GM18951 (cell line): ENCODE measurements around the gene DDX24.

Source experiments
- POLR2A ChIP-seq: IDR thresholded peaks from 4 replicates; pipeline ENCODE4 v1.6.1; 2011; ENCODE audit warnings: mild to moderate bottlenecking; ENCODE audit not compliant: insufficient read length, insufficient read depth; ENCODE audit errors: extremely low read depth
- in situ Hi-C: fragments of 300-500 bp; cut with MboI; formaldehyde crosslinking; loops from one replicate; pipeline ENCODE4 v1.12.0; 2022; ENCODE audit warnings: low sequenced_read_pairs, mixed read lengths, inconsistent platforms; ENCODE audit not compliant: unreplicated experiment

Gene DDX24

DNA sequence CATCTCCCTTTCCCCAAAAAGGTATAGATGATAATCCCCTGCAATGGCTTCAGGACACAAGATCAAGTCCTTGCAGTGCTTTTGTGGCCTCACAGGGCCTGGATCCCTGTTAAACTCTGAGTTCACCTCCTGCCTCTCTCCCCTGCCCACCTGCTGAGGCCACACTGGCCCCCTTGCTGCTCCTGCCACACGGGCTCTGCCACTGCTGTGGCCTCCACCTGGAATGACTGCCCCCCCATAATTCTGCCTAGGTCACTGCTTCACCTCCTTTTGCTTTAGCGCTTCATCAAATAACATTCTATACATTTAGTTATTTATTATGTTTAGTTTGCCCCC, 28.9 kb upstream of the DDX24 start:
- in situ Hi-C loops: no loop called here
- TF ChIP-seq POLR2A: no peak

DNA sequence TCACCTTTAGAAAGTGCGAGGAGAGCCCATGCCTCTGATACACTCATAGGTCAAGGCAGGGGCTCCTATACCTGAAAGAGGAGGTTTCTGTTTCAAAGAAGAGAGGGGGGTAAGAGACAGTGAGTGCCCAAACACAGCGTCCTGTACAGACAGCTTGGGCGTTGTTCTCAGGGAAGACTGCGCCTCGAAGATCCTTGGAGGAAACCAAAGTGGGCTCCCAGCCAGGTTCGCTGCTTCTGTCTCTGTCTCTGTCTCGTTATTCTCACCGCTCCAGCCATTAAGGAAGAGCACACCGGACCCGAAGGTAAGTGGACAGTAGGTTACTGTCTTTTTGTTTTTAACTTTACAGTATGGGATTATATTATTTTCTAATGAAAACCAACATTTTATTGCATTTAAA, 23.7 kb upstream of the DDX24 start:
- no peak for TF ChIP-seq POLR2A
- in situ Hi-C loops: no loop called here

DNA sequence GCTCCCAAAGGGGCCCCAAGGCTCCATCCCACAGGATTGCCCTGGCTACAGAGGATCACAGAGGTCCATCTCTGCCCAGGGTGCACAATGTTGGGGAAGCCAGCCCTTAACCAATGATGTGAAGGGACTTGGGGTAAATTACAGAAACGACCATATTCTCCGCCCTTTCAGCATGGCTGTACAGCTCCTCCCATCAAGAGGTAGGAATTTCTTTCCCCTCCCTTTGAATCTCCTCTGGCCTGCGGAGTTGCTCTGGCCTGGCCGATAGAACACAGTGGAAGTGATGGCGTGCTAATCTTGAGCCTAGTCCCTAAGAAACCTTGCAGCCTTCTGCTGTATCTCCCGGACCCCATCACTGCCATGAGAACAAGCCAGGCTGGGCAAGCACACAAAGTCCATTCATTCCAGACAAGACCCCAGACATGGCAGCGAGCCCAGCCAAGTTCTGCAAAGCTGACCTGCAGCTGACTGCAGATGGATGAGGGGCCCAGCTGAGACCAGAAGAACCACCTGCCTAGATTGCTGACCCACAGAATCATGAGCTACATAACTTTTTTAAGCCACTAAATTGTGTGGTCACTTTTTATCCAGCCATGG, 22.6 kb upstream of the DDX24 start:
- in situ Hi-C loops: no loop called here
- no peak for TF ChIP-seq POLR2A

DNA sequence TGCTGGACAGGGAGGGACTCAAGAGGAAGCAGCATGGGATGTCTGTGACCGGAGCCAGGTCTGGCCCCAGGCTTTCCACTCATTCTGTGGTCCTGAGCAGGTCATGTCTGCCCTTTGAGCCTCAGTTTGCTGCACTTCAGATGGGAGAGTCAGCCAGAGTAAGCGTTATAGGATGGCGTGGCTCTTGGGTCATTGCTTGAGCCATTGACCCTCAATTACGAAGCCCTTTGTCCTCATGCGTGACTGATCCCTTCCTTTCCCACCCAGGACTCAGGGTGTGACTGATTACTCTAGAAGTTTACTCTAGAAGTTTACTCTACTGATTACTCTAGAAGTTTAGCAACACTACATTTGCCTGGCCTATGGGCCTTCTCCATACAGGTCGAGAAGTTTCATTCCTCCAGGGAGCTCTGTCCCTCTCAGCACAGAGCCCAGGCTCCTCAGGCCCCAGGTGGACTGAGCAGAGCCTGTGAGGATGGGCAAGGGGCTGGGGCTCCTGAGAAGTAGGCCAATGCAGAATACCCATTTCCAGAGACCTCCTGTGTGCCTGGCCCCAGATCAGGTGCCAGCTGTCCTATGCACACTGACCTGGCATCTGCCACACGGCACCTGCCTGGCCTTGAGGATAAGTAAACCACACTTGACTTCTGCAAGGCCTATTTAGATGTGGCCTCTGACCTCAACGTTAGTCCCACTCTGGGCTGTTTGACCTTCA, 21.9 kb upstream of the DDX24 start:
- in situ Hi-C loops: no loop called here
- TF ChIP-seq POLR2A: no peak

DNA sequence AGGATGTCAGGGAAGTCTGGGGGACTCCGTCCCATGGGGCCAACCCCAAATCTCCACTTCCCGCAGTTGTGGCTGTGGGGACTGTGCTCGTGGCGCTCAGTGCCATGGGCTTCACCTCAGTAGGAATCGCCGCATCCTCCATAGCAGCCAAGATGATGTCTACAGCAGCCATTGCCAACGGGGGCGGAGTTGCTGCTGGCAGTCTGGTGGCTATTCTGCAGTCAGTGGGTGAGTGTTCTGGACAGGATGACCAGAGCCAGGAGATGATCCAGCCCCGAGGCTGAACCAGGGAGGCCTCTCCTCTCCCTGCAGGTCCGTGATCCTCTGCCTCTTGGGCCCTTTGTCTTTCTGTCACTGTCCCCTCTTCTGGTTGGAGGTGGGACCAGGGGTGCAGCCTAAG, 20.7 kb upstream of the DDX24 start:
- in situ Hi-C loops: no loop called here
- TF ChIP-seq POLR2A: no peak

- TF ChIP-seq POLR2A: no peak
- in situ Hi-C loops: no loop called here
These were observed 19.8 kb upstream of the DDX24 start for GRCh38 chr14:94100847-94101246.

- in situ Hi-C loops: no loop called here
- no peak for TF ChIP-seq POLR2A
These were observed 18.0 kb upstream of the DDX24 start for GRCh38 chr14:94099006-94099405.

DNA sequence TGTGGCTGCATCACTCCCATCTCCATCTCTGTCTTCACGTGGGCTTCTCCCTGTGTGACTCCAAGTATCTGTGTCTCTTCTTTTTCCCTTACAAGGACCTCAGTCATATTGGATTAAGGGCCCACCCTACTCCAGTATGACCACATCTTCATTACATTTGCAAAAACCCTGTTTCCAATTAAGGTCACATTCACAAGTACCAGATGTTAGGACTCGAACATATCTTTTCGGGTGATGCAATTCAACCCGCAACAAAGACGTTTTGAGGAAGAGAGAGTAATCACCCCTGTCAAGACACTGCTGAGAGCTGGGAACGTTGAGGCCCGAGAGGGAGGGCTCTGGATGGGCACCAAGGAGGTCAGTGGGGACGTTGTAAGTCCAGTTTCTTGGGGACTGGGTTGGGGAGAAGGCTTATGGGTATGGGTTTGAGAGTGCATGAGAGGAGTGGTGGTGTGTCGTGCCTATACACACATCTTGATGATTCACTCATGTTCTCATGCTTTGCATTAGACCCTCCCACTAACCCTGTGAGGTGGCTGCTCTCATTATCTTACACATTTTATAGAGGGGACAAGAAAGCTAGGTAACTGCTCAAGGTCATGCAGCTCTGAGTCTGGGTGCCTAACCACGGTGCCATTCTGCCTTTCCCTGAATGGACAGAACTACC, 17.5 kb upstream of the DDX24 start:
- in situ Hi-C loops: no loop called here
- no peak for TF ChIP-seq POLR2A

DNA sequence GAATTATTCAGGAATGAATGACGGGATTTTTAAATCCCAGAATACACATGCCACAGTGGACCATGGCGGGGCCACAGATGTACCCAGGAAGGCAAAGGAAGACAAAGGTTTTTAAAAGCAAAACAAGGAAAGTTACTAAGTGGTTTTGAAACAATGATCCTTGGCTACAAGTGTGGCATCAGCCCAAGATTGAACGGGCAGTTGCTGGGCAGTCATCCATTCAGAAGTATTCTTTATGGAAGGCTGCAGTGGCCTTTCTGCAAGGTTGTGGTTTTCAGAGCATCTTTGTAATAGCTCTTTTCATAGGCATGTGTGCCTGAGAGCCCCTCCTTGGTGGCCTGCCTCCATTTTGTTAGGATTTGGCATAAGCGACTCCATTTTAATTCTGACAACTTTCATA, 16.1 kb upstream of the DDX24 start:
- no peak for TF ChIP-seq POLR2A
- in situ Hi-C loops: no loop called here

- in situ Hi-C loops: no loop called here
- no peak for TF ChIP-seq POLR2A
These were observed 12.4 kb upstream of the DDX24 start for GRCh38 chr14:94093418-94093817.

DNA sequence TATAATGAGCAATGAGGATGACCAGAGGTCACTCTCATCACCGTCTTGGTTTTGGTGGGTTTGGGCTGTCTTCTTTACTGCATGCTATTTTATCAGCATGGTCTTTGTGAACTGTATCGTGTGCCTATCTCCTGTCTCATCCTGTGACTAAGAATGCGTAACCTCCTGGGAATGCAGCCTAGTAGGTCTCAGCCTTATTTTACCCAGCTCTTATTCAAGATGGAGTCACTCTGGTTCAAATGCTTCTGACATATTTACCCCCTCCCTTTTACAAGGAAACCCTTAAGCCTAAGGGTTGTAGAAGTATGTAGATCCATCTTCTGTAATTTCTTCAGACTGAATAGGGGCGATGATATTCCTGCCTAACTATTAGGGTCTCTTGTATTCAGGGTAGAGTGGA, 8.5 kb upstream of the DDX24 start:
- TF ChIP-seq POLR2A: no peak
- in situ Hi-C loops: no loop called here

GRCh38 chr14:94088516-94088915, 7.5 kb upstream of the DDX24 start:
- in situ Hi-C loops: no loop called here
- no peak for TF ChIP-seq POLR2A

- TF ChIP-seq POLR2A: no peak
- in situ Hi-C loops: no loop called here
These were observed 6.9 kb upstream of the DDX24 start for GRCh38 chr14:94087891-94088290.

DNA sequence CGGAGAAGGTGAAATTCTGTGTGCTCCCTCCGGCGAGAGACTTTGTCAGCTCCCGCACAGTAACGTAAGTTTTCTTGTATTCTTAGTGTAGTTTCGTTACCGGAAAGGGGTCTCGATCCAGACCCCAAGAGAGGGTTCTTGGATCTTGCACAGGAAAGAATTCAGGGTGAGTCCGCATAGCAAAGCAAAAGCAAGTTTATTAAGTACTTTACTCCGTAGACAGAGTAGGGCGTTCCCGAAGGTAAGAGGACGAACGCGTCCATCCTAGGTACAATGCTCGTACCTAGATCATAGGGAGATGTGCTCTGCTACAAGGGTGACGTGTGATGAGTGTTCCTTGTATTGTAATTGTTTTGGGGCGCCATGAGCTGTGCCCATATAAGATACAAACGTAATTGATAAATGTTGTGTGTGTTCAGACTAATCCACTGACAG, 401 bp upstream of the DDX24 start:
- TF ChIP-seq POLR2A: no peak
- in situ Hi-C loops: no loop called here
